Measurements from ENCODE around the gene MED26. TPM values are rescaled to one million over a fixed set of nuclear protein-coding genes. Genes with fewer than 3 reads are reported as not detected.

Gene MED26
- total and polyA plus RNA-seq, 9 of the 15 experiments (the other 6 are each of a cell fraction or from before 2014, with no cell fraction given): 0.71 to 15.1 (median 6.2) TPM

- TF ChIP-seq ZEB2 (IDR thresholded peaks at IDR 0.05) (no peak), DIDO1 (tag; IDR thresholded peaks at IDR 0.05; ENCODE audit: low read depth) (peak; percentile 44; the same call in 1 of the 2 replicates), SMARCA5 (IDR thresholded peaks at IDR 0.05) (no peak), BCL6 (CRISPR knock-in tag; IDR thresholded peaks at IDR 0.05) (no peak), OTX1 (CRISPR knock-in tag; IDR thresholded peaks at IDR 0.05) (peak; percentile 64; the same call in 1 of the 2 replicates), RBFOX2 (IDR thresholded peaks at IDR 0.05; ENCODE audit: low read depth, low read length) (peak; percentile 71), GABPB1 (CRISPR knock-in tag; IDR thresholded peaks at IDR 0.05) (peak; percentile 97), KDM5B (IDR thresholded peaks at IDR 0.05; ENCODE audit: insufficient replicate concordance, low read depth, low read length) (peak; percentile 78), GTF3C2 (IDR thresholded peaks at IDR 0.05; ENCODE audit: borderline replicate concordance, extremely low read depth, insufficient read length) (no peak), ZNF79 (CRISPR knock-in tag; IDR thresholded peaks at IDR 0.05; ENCODE audit: low read depth) (no peak), TGIF2 (CRISPR knock-in tag; IDR thresholded peaks at IDR 0.05) (no peak), TEAD1 (CRISPR knock-in tag; IDR thresholded peaks at IDR 0.05) (0 out of 4 replicates have a peak, but pooled peaks of 1 of the 2 experiments have one; percentile 11), CHD1 (IDR thresholded peaks at IDR 0.05; ENCODE audit: low read length) (no peak), ZNF695 (CRISPR knock-in tag; IDR thresholded peaks at IDR 0.05) (no peak), SIX5 (IDR thresholded peaks at IDR 0.05; ENCODE audit: borderline replicate concordance in 1 of 2, insufficient read depth in 1 of 2, low read depth in 1 of 2, low read length in 2 of 2) (no peak), C11orf30 (IDR thresholded peaks at IDR 0.05; ENCODE audit: low read depth) (peak; percentile 93), ZNF77 (CRISPR knock-in tag; IDR thresholded peaks at IDR 0.05) (no peak), NR3C1 (CRISPR knock-in tag; IDR thresholded peaks at IDR 0.05) (no peak), MCM2 (IDR thresholded peaks at IDR 0.05; ENCODE audit: low read depth) (no peak), EHMT2 (IDR thresholded peaks at IDR 0.05) (no peak), GATA2 (CRISPR knock-in tag; IDR thresholded peaks at IDR 0.05) (no peak), TEAD2 (tag; IDR thresholded peaks at IDR 0.05) (no peak), E2F1 (CRISPR knock-in tag; IDR thresholded peaks at IDR 0.05) (no peak), TBL1XR1 (IDR thresholded peaks at IDR 0.05; ENCODE audit: low read length in 2 of 2) (no peak)
- TF ChIP-seq, protein P1, sequence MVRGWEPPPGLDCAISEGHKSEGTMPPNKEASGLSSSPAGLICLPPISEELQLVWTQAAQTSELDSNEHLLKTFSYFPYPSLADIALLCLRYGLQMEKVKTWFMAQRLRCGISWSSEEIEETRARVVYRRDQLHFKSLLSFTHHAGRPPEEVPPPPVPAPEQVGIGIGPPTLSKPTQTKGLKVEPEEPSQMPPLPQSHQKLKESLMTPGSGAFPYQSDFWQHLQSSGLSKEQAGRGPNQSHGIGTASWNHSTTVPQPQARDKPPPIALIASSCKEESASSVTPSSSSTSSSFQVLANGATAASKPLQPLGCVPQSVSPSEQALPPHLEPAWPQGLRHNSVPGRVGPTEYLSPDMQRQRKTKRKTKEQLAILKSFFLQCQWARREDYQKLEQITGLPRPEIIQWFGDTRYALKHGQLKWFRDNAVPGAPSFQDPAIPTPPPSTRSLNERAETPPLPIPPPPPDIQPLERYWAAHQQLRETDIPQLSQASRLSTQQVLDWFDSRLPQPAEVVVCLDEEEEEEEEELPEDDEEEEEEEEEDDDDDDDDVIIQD (CRISPR knock-in tag; IDR thresholded peaks at IDR 0.05): no peak
Observed at GRCh38 chr19:16659832-16660708, 32.1 kb upstream of the MED26 start, which contains the start of gene SMIM7 (continued).

All from K562 (cell line).